SK-N-SH treated with all-trans-retinoic acid at 6 μM for 48 hours (cell line): ENCODE measurements around the gene SH3PXD2A.

Experiments used
- ATAC-seq: fragments of 200-7000 bp; cut with Tn5 transposase; 3 replicates; pipeline ENCODE4 v1.9.1; 2020; ENCODE audit warnings: mild to moderate bottlenecking, moderate library complexity
- ARNTL ChIP-seq: fragments of 450-650 bp; formaldehyde crosslinking; IDR thresholded peaks from 2 replicates; pipeline ENCODE4 v1.5.0; 2020; ENCODE audit warnings: low read depth, mild to moderate bottlenecking, moderate library complexity, borderline replicate concordance
- BACH2 ChIP-seq: fragments of 250-450 bp; sonication (Bioruptor Pico); IDR thresholded peaks from 2 replicates; pipeline ENCODE4 v1.9.0; 2021; ENCODE audit warnings: mild to moderate bottlenecking, borderline replicate concordance
- CSDC2 ChIP-seq: fragments of 250-450 bp; sonication (Bioruptor Pico); IDR thresholded peaks from 2 replicates; pipeline ENCODE4 v1.5.0; 2020; ENCODE audit warnings: mild to moderate bottlenecking, moderate library complexity
- CSRNP3 ChIP-seq: fragments of 250-450 bp; sonication (Bioruptor Pico); IDR thresholded peaks from 2 replicates; pipeline ENCODE4 v1.5.1; 2021; ENCODE audit warnings: mild to moderate bottlenecking, moderate library complexity
- ESRRG ChIP-seq: fragments of 250-450 bp; sonication (Bioruptor Pico); IDR thresholded peaks from 2 replicates; pipeline ENCODE4 v1.6.1; 2021; ENCODE audit warnings: mild to moderate bottlenecking
- GLIS3 ChIP-seq: fragments of 250-450 bp; sonication (Bioruptor Pico); IDR thresholded peaks from 2 replicates; pipeline ENCODE4 v1.5.0; 2020; ENCODE audit warnings: mild to moderate bottlenecking, moderate library complexity
- ISL1 ChIP-seq: fragments of 250-450 bp; sonication (Bioruptor Pico); IDR thresholded peaks from 2 replicates; pipeline ENCODE4 v2.1.2; 2022; ENCODE audit warnings: mild to moderate bottlenecking, moderate library complexity
- OSR1 ChIP-seq: fragments of 250-450 bp; sonication (Bioruptor Pico); IDR thresholded peaks from 2 replicates; pipeline ENCODE4 v1.8.0; 2022; ENCODE audit warnings: moderate library complexity, mild to moderate bottlenecking, inconsistent platforms
- PPARA ChIP-seq: fragments of 250-450 bp; sonication (Bioruptor Pico); IDR thresholded peaks from 2 replicates; pipeline ENCODE4 v1.5.0; 2020; ENCODE audit warnings: mild to moderate bottlenecking, borderline replicate concordance
- RARB ChIP-seq: fragments of 250-450 bp; sonication (Bioruptor Pico); IDR thresholded peaks from 2 replicates; pipeline ENCODE4 v1.8.0; 2021; ENCODE audit warnings: mild to moderate bottlenecking, moderate library complexity
- SNAI2 ChIP-seq: fragments of 250-450 bp; sonication (Bioruptor Pico); IDR thresholded peaks from 2 replicates; pipeline ENCODE4 v1.5.0; 2020; ENCODE audit warnings: mild to moderate bottlenecking, moderate library complexity
- TCF4 ChIP-seq: fragments of 250-450 bp; sonication (Bioruptor Pico); IDR thresholded peaks from 2 replicates; pipeline ENCODE4 v1.8.0; 2021; ENCODE audit warnings: mild to moderate bottlenecking, moderate library complexity, borderline replicate concordance
- TOX ChIP-seq: fragments of 250-450 bp; sonication (Bioruptor Pico); IDR thresholded peaks from 2 replicates; pipeline ENCODE4 v1.8.0; 2021; ENCODE audit warnings: mild to moderate bottlenecking, moderate library complexity, borderline replicate concordance
- ZC3H10 ChIP-seq: fragments of 250-450 bp; sonication (Bioruptor Pico); IDR thresholded peaks from 2 replicates; pipeline ENCODE4 v1.5.1; 2021; ENCODE audit warnings: mild to moderate bottlenecking, moderate library complexity
- ZFP3 ChIP-seq: fragments of 250-450 bp; sonication (Bioruptor Pico); IDR thresholded peaks from 2 replicates; pipeline ENCODE4 v1.5.0; 2020; ENCODE audit warnings: mild to moderate bottlenecking, moderate library complexity
- ZFP30 ChIP-seq: fragments of 450-650 bp; formaldehyde crosslinking; IDR thresholded peaks from 2 replicates; pipeline ENCODE4 v1.5.0; 2022; ENCODE audit warnings: mild to moderate bottlenecking, moderate library complexity
- ZNF565 ChIP-seq: fragments of 450-650 bp; formaldehyde crosslinking; conservative IDR thresholded peaks from 2 replicates; pipeline ENCODE4 v1.5.0; 2020; ENCODE audit warnings: low read depth, mild to moderate bottlenecking, moderate library complexity
- ZNF70 ChIP-seq: fragments of 450-650 bp; formaldehyde crosslinking; IDR thresholded peaks from 2 replicates; pipeline ENCODE4 v1.5.0; 2020; ENCODE audit warnings: mild to moderate bottlenecking, moderate library complexity
- ZNF8 ChIP-seq: fragments of 450-650 bp; formaldehyde crosslinking; IDR thresholded peaks from 2 replicates; pipeline ENCODE4 v1.5.0; 2020; ENCODE audit warnings: mild to moderate bottlenecking, moderate library complexity
- TF ChIP-seq, protein P1 (sequence below): fragments of 250-450 bp; sonication (Bioruptor Pico); IDR thresholded peaks from 2 replicates; pipeline ENCODE4 v1.5.0; 2020; ENCODE audit warnings: mild to moderate bottlenecking, moderate library complexity
- TF ChIP-seq, protein P2 (sequence below): fragments of 250-450 bp; sonication (Bioruptor Pico); IDR thresholded peaks from 2 replicates; pipeline ENCODE4 v1.8.0; 2020; ENCODE audit warnings: mild to moderate bottlenecking, moderate library complexity, borderline replicate concordance
- TF ChIP-seq, protein P3 (sequence below): fragments of 250-450 bp; sonication (Bioruptor Pico); IDR thresholded peaks from 2 replicates; pipeline ENCODE4 v1.5.1; 2020; ENCODE audit warnings: low read depth, mild to moderate bottlenecking, moderate library complexity
- TF ChIP-seq, protein P4 (sequence below): fragments of 250-450 bp; sonication (Bioruptor Pico); IDR thresholded peaks from 2 replicates; pipeline ENCODE4 v1.8.0; 2021; ENCODE audit warnings: low read depth, mild to moderate bottlenecking, moderate library complexity, borderline replicate concordance

SH3PXD2A gene

GRCh38 chr10:103695584-103696005 is 159.8 kb downstream of the SH3PXD2A start:
- ATAC-seq, result no peak
- TF ChIP-seq, protein P1, sequence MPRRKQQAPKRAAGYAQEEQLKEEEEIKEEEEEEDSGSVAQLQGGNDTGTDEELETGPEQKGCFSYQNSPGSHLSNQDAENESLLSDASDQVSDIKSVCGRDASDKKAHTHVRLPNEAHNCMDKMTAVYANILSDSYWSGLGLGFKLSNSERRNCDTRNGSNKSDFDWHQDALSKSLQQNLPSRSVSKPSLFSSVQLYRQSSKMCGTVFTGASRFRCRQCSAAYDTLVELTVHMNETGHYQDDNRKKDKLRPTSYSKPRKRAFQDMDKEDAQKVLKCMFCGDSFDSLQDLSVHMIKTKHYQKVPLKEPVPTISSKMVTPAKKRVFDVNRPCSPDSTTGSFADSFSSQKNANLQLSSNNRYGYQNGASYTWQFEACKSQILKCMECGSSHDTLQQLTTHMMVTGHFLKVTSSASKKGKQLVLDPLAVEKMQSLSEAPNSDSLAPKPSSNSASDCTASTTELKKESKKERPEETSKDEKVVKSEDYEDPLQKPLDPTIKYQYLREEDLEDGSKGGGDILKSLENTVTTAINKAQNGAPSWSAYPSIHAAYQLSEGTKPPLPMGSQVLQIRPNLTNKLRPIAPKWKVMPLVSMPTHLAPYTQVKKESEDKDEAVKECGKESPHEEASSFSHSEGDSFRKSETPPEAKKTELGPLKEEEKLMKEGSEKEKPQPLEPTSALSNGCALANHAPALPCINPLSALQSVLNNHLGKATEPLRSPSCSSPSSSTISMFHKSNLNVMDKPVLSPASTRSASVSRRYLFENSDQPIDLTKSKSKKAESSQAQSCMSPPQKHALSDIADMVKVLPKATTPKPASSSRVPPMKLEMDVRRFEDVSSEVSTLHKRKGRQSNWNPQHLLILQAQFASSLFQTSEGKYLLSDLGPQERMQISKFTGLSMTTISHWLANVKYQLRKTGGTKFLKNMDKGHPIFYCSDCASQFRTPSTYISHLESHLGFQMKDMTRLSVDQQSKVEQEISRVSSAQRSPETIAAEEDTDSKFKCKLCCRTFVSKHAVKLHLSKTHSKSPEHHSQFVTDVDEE, result no peak
- TF ChIP-seq ZNF8, result no peak
- no peak for TF ChIP-seq TOX
- TF ChIP-seq ZFP3 (CRISPR knock-in tag), result no peak
- no peak for TF ChIP-seq ARNTL (CRISPR knock-in tag)
- no peak for TF ChIP-seq PPARA (CRISPR knock-in tag)
- no peak for TF ChIP-seq ESRRG (CRISPR knock-in tag)
- no peak for TF ChIP-seq ZC3H10 (CRISPR knock-in tag)
- TF ChIP-seq ZFP30 (CRISPR knock-in tag), result no peak
- TF ChIP-seq, protein P2, sequence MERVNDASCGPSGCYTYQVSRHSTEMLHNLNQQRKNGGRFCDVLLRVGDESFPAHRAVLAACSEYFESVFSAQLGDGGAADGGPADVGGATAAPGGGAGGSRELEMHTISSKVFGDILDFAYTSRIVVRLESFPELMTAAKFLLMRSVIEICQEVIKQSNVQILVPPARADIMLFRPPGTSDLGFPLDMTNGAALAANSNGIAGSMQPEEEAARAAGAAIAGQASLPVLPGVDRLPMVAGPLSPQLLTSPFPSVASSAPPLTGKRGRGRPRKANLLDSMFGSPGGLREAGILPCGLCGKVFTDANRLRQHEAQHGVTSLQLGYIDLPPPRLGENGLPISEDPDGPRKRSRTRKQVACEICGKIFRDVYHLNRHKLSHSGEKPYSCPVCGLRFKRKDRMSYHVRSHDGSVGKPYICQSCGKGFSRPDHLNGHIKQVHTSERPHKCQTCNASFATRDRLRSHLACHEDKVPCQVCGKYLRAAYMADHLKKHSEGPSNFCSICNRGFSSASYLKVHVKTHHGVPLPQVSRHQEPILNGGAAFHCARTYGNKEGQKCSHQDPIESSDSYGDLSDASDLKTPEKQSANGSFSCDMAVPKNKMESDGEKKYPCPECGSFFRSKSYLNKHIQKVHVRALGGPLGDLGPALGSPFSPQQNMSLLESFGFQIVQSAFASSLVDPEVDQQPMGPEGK (CRISPR knock-in tag), result no peak
- no peak for TF ChIP-seq GLIS3
- TF ChIP-seq, protein P3, sequence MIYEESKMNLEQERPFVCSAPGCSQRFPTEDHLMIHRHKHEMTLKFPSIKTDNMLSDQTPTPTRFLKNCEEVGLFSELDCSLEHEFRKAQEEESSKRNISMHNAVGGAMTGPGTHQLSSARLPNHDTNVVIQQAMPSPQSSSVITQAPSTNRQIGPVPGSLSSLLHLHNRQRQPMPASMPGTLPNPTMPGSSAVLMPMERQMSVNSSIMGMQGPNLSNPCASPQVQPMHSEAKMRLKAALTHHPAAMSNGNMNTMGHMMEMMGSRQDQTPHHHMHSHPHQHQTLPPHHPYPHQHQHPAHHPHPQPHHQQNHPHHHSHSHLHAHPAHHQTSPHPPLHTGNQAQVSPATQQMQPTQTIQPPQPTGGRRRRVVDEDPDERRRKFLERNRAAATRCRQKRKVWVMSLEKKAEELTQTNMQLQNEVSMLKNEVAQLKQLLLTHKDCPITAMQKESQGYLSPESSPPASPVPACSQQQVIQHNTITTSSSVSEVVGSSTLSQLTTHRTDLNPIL (CRISPR knock-in tag), result no peak
- TF ChIP-seq ISL1 (CRISPR knock-in tag), result no peak
- no peak for TF ChIP-seq CSDC2 (CRISPR knock-in tag)
- TF ChIP-seq RARB, result no peak
- TF ChIP-seq BACH2 (CRISPR knock-in tag), result no peak

- TF ChIP-seq ZNF8 (no peak), TCF4 (CRISPR knock-in tag) (no peak), TOX (no peak), ZNF70 (CRISPR knock-in tag) (no peak), CSDC2 (CRISPR knock-in tag) (no peak), ARNTL (CRISPR knock-in tag) (no peak), RARB (no peak), CSRNP3 (no peak), ESRRG (CRISPR knock-in tag) (no peak), SNAI2 (no peak)
- TF ChIP-seq, protein P3 (CRISPR knock-in tag), result no peak
- no peak for ATAC-seq
These were observed 161.6 kb downstream of the SH3PXD2A start for GRCh38 chr10:103693812-103694205.

DNA sequence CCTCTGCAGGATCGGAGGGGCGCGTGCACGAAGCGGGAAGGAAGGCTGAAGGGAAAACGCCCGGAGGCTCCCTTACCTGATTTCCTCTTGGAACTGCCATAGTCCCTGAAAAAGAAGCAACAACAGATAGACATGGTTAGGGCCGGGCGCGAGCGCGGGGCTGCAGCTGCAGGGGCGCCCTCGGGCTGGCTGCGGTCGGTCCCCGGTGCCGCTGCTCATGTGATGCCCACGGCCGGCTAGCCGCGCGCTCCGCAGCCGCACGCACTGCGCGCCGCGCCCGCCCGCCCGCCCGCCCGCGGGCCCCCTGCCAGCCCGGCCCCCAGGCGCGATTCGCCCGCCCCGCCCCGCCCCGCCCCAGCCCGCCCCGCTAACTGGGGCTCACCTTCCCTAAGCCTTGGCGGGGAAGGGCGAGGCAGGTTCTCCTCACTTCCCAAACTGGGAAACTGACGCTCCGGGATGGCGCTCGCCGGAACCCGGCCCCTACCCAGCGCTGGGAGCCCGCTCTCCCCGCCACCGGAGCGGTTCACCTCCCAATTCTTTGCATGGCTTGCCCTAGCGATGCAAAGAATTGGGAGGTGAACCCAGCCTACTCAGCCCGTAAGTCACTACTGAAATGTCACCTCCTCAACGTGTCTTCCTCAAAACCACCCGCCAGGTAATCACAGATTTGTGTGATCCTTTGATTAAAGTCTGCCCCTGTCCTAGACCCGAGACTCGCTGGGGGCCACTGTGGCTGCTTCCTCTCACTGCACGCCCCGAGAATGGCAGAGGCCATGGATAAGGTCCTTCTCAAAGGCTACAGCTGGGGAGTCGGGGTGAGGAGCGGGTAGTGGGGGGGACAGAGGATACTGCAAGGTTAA is 162.2 kb downstream of the SH3PXD2A start:
- ATAC-seq, result no peak
- TF ChIP-seq TOX, result no peak
- TF ChIP-seq, protein P2 (CRISPR knock-in tag), result no peak
- TF ChIP-seq, protein P4, sequence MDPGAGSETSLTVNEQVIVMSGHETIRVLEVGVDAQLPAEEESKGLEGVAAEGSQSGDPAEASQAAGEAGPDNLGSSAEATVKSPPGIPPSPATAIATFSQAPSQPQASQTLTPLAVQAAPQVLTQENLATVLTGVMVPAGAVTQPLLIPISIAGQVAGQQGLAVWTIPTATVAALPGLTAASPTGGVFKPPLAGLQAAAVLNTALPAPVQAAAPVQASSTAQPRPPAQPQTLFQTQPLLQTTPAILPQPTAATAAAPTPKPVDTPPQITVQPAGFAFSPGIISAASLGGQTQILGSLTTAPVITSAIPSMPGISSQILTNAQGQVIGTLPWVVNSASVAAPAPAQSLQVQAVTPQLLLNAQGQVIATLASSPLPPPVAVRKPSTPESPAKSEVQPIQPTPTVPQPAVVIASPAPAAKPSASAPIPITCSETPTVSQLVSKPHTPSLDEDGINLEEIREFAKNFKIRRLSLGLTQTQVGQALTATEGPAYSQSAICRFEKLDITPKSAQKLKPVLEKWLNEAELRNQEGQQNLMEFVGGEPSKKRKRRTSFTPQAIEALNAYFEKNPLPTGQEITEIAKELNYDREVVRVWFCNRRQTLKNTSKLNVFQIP (CRISPR knock-in tag), result no peak
- TF ChIP-seq RARB, result no peak
- no peak for TF ChIP-seq ISL1 (CRISPR knock-in tag)
- TF ChIP-seq ZFP3 (CRISPR knock-in tag), result no peak
- TF ChIP-seq ZNF70 (CRISPR knock-in tag), result no peak
- TF ChIP-seq SNAI2, result no peak
- no peak for TF ChIP-seq ZNF565 (CRISPR knock-in tag)
- no peak for TF ChIP-seq ZC3H10 (CRISPR knock-in tag)
- no peak for TF ChIP-seq ARNTL (CRISPR knock-in tag)
- TF ChIP-seq OSR1, result no peak
